Stimulated activated CD8-positive, alpha-beta memory T cell treated with anti-CD3 and anti-CD28 coated beads, Interleukin-12 subunit alpha, Interleukin-12 subunit beta, amount 100 ng/mL, for 1 hour (primary cell): Measurements from ENCODE around the gene MAGEB6.
"Not testable (repeated sequence)": the region's sequence is repeated elsewhere in the genome, so short reads cannot be mapped to it uniquely, and the experiment has no call there.

Experiments used
- DNase-seq: peaks from one replicate; pipeline ENCODE4 v3.0.0-alpha.2; 2020; ENCODE audit warnings: low read depth

The MAGEB6 gene, protein sequence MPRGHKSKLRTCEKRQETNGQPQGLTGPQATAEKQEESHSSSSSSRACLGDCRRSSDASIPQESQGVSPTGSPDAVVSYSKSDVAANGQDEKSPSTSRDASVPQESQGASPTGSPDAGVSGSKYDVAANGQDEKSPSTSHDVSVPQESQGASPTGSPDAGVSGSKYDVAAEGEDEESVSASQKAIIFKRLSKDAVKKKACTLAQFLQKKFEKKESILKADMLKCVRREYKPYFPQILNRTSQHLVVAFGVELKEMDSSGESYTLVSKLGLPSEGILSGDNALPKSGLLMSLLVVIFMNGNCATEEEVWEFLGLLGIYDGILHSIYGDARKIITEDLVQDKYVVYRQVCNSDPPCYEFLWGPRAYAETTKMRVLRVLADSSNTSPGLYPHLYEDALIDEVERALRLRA

DNA sequence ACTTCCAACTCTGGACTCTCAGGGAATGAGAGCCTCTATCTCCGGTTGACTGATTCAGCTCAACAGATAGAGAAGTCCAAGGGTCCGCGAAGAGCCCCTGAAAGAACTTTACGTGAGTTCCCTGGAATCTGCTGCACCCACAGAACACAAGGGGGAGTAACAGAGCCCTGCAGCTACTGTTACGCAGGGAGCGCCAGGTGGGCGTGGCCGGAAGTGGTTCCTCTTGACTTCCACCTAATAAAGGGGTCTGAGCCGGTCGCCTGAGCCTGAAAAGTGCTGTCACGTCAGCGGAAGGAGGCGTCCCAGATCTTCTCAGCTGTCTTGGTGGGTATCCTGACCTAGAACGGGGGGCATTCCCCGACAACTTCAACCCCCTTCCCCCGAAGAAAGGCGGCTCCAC is at the start of gene MAGEB6:
TSS of gene MAGEB6 (plus strand) at position 237 of the 400 bp plus-strand sequence. CDS start 1,407 bp downstream, outside the sequence.
- DNase-seq, result no peak

DNA sequence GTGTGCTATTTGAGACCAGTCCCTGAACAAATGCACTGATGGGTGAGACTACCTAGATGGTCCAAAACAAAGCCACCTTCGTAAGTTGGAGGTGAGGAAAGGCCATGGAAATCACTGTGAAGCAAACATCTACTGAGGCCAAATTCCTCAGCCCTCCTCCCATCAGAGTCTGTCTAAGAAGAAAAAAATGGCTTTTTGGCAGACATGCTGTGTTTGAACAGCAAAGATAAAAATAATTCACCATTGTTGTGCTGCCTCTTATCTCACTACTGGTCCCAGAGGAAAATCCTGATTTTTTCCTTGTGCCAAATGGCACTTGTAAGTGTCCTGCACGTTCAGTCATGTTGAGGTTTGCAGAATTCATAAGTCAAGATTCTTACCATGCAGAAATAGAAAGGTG is 46.2 kb upstream of the MAGEB6 start:
- DNase-seq, result no peak

DNA sequence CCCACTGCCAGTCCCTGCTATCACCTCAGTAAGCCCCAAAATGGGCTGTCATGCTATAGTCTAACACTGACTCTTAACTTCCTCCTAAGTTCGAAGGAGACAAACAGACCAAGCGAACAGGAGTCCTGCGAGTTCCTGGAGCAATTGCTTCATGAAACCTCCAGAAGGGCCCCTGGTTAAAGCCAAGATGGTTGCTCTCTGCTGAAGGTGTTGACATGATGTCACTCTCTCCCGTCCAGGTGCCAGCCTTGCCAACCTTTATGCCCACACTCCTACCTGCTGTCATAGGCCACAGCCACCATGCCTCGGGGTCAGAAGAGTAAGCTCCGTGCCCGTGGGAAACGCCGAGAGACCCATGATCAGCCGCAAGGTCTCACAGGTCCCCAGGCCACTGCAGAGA is 31.9 kb upstream of the MAGEB6 start, which contains the start of gene MAGEB6B:
TSS of gene MAGEB6B (plus strand) at position 301 of the 400 bp plus-strand sequence. CDS start at position 301, 0 bp downstream.
- no peak for DNase-seq

DNA sequence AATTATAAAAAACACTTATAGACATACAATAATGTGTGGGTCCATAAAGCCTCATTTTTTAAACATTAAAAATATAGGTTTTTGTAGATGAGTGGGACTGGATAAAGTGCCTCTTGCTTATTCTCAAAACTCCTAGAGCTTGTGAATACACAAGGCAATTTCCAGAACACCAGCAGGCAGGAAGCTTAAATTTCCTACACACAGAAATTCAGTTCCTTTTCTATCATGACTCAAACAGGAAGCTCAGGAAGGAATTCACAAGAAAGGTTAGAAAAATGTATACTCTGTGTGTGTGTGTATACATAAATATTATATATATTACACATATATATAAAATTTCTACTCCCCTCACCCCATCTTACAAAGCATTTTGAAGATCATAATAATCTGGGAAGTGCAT is 11.3 kb downstream of the MAGEB6 start:
- DNase-seq, result no peak

DNA sequence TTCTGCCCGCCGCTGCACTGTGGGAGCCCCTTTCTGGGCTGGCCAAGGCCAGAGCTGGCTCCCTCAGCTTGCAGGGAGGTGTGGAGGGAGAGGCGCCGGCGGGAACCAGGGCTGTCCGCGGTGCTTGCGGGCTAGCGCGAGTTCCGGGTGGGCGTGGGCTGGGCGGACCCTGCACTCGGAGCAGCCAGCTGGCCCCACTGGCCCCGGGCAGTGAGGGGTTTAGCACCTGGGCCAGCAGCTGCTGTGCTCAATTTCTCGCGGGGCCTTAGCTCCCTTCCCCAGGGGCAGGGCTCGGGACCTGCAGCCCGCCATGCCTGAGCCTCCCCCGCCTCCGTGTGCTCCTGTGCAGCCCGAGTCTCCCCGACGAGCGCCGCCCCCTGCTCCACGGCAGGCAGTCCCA is 12.5 kb downstream of the MAGEB6 start:
- DNase-seq, result not testable (repeated sequence)

DNA sequence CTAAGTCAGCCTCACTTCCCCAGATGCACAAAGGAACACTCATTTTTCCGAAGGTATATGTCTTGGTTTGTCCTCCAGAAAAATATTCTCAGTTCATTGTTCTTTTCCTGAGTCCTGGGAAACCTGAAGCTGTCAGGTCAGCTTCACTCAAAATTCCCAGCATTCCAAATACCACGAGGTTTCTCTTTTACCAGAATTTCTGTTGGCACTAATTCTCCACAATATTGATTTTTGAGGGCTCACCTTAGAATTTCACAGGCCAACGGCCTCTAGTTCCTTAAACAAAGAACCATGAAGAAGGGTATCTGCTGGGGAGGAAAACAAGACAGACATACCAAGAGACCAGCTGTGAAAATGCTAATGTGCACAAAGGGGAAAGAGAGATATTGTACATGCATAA is 15.8 kb downstream of the MAGEB6 start:
- DNase-seq, result no peak

DNA sequence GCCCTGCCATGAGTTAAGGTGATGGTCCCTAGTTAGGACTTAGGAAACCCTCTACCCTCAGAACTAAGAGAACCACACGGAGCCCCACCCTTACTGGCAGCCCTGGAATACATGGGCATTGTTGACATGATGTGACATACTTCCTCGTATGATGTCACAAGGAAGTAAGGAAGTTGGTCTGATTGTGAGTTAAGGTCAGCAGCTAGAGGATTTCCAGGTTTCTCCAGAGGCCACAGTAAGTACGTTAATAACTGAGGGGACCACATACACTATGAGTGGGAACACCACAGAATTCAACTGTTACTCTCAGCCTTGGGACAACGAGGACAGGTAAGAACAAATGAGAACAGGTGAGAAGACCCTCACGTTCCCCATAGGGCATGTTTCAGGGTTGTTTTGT is 23.6 kb downstream of the MAGEB6 start, which contains the start of gene MAGEB5:
TSS of gene MAGEB5 (plus strand) at position 301 of the 400 bp plus-strand sequence. CDS start 1,133 bp downstream, outside the sequence.
- DNase-seq, result no peak

DNA sequence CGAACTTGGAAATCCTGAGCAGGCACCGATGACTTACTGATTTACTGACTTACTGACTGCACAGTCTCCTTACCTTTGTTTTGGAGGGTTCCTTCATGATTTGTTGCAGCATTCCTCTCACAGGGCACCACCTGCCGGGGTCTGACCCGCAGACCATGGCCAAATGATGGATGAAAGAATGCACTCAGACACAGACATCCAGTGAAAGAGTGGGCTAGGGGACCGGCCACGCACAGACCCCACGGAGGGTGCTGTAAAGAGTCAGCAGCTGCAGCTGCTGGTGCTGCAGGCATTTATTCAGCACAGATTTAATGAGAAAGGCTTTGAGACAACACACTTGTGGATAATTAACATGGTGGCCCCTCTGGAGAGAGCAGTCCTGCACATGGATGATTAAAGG is 27.1 kb downstream of the MAGEB6 start:
- DNase-seq, result no peak

DNA sequence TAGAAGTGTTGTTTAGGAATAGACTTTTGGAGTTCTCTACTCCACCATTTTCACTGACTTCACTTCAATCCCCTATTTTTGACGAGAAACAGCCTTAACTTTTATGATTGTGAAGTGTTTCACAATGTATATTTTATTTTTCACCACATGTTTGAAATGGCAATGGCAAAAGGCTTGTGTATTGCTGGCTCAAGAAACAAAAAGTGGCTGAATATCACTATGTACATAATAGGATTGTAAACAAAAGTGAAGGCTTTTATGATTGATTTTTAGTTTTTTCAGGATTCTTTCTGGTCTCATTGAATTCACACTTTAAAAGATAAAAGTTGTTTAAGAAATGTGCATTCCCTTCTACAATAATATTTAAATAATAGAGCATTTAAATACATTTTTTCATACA is 41.9 kb downstream of the MAGEB6 start:
- no peak for DNase-seq
